OCI-LY7 (cell line): Measurements from ENCODE around the gene ADD2. TPM values are rescaled to one million over a fixed set of nuclear protein-coding genes. Genes with fewer than 3 reads are reported as not detected.

Source experiments
- BruUV-seq: library from RNA; stranded (reverse); fragments of 400-500 nt; replicated peaks from 2 replicates; lab custom pipeline; 2021; lab: Mats Ljungman, UMichigan
- CTCF ChIA-PET: fragments of 300-600 bp; sonication (Branson Sonifier 250); formaldehyde crosslinking; loops from one replicate; lab custom pipeline; 2022; ENCODE audit warnings: antibody characterized with exemption; ENCODE audit not compliant: unreplicated experiment; lab: Charles Lee
- POLR2A ChIA-PET: fragments of 300-600 bp; sonication (Branson Sonifier 250); formaldehyde crosslinking; loops from one replicate; lab custom pipeline; 2022; ENCODE audit warnings: antibody characterized with exemption; lab: Charles Lee
- DNase-seq: peaks from one replicate; pipeline ENCODE4 v3.0.0-alpha.2; 2015; ENCODE audit warnings: low spot score
- H2AFZ ChIP-seq: fragments of 200-600 bp; sonication (generic), shearing (Covaris generic); 2 replicates; pipeline ENCODE4 v1.6.1; 2014; ENCODE audit warnings: mild to moderate bottlenecking, antibody characterized with exemption, low read length, moderate library complexity
- H3K27ac ChIP-seq: fragments of 200-600 bp; sonication (generic); 2 replicates; pipeline ENCODE4 v1.5.1; 2014; ENCODE audit warnings: mixed run types, low read depth, mild to moderate bottlenecking, moderate library complexity, low read length, inconsistent platforms; ENCODE audit not compliant: poor library complexity, severe bottlenecking
- H3K36me3 ChIP-seq: fragments of 200-600 bp; sonication (generic); 2 replicates; pipeline ENCODE4 v1.6.1; 2014; ENCODE audit warnings: mild to moderate bottlenecking, antibody characterized with exemption, low read length, moderate library complexity, mixed read lengths; ENCODE audit not compliant: insufficient read depth
- H3K4me1 ChIP-seq: fragments of 200-600 bp; sonication (generic); 2 replicates; pipeline ENCODE4 v1.5.1; 2014; ENCODE audit warnings: mild to moderate bottlenecking, low read length; ENCODE audit not compliant: insufficient read depth, poor library complexity, severe bottlenecking
- H3K4me2 ChIP-seq: fragments of 200-600 bp; sonication (generic); 2 replicates; pipeline ENCODE4 v1.6.1; 2014; ENCODE audit warnings: mild to moderate bottlenecking, low read length
- H3K4me3 ChIP-seq: fragments of 200-600 bp; sonication (generic); 2 replicates; pipeline ENCODE4 v1.5.1; 2014; ENCODE audit warnings: mild to moderate bottlenecking, low read depth, low read length; ENCODE audit not compliant: poor library complexity, severe bottlenecking
- H3K79me2 ChIP-seq: fragments of 200-600 bp; sonication (generic); 2 replicates; pipeline ENCODE4 v1.6.1; 2016; ENCODE audit warnings: low read depth, mild to moderate bottlenecking, low read length, moderate library complexity, mixed read lengths; ENCODE audit not compliant: insufficient read depth
- H3K9me2 ChIP-seq: fragments of 200-600 bp; sonication (generic); 2 replicates; pipeline ENCODE4 v1.6.1; 2016; ENCODE audit warnings: mild to moderate bottlenecking, low read length, mixed read lengths; ENCODE audit not compliant: insufficient read depth
- H3K9me3 ChIP-seq: fragments of 200-600 bp; sonication (generic); 2 replicates; pipeline ENCODE4 v1.6.1; 2014; ENCODE audit warnings: mild to moderate bottlenecking, mixed run types, low read length, mixed read lengths
- H4K20me1 ChIP-seq: fragments of 200-600 bp; sonication (generic); 2 replicates; pipeline ENCODE4 v1.6.1; 2014; ENCODE audit warnings: mild to moderate bottlenecking, antibody characterized with exemption, low read length, moderate library complexity, mixed read lengths; ENCODE audit not compliant: insufficient read depth
- EZH2phosphoT487 ChIP-seq: fragments of 200-600 bp; sonication (generic); IDR thresholded peaks from 2 replicates; pipeline ENCODE4 v1.6.1; 2018; ENCODE audit warnings: low read depth, borderline replicate concordance, mild to moderate bottlenecking, mixed run types, antibody characterized with exemption, low read length, moderate library complexity, mixed read lengths
- intact Hi-C: fragments of 100-400 bp; cut with micrococcal nuclease; formaldehyde crosslinking; loops from one replicate; pipeline ENCODE4 v1.10.0; 2022; ENCODE audit not compliant: unreplicated experiment
- total RNA-seq, 2 experiments: library from RNA; depleted of rRNA in 1 of 2; stranded (reverse); fragments of >200 nt in 1 of 2; shearing (Covaris generic) in 1 of 2; gene quantifications; 2 replicates each; pipeline ENCODE4 v1.2.3, GENCODE V29; 2014 to 2022
- TF ChIP-seq, protein P1 (sequence below): fragments of 200-600 bp; sonication (generic); conservative IDR thresholded peaks from 2 replicates; pipeline ENCODE4 v1.5.1; 2014; ENCODE audit warnings: mild to moderate bottlenecking, antibody characterized with exemption, low read length, moderate library complexity, mixed read lengths

ADD2 gene
- total RNA-seq, 2 experiments from 2014 or later = not detected

- H3K4me1 ChIP-seq = no peaks in the 10 kb centered on the region
- H2AFZ ChIP-seq = no peak overlapping the region
- POLR2A ChIA-PET = no interaction called here
- H4K20me1 ChIP-seq = no peaks in the 10 kb centered on the region
- H3K9me2 ChIP-seq = no peaks in the 10 kb centered on the region
- intact Hi-C loops = no loop called here
- CTCF ChIA-PET = interaction anchor here (0.6 kb wide), 1 partner anchor 398 kb away, joined by 3 read pairs; no protein-coding TSS in a partner anchor
- H3K4me2 ChIP-seq = no peak overlapping the region
- no peaks in the 10 kb centered on the region for H3K9me3 ChIP-seq
- TF ChIP-seq, protein P1, sequence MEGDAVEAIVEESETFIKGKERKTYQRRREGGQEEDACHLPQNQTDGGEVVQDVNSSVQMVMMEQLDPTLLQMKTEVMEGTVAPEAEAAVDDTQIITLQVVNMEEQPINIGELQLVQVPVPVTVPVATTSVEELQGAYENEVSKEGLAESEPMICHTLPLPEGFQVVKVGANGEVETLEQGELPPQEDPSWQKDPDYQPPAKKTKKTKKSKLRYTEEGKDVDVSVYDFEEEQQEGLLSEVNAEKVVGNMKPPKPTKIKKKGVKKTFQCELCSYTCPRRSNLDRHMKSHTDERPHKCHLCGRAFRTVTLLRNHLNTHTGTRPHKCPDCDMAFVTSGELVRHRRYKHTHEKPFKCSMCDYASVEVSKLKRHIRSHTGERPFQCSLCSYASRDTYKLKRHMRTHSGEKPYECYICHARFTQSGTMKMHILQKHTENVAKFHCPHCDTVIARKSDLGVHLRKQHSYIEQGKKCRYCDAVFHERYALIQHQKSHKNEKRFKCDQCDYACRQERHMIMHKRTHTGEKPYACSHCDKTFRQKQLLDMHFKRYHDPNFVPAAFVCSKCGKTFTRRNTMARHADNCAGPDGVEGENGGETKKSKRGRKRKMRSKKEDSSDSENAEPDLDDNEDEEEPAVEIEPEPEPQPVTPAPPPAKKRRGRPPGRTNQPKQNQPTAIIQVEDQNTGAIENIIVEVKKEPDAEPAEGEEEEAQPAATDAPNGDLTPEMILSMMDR = no peak
- TF ChIP-seq EZH2phosphoT487 = no peak
- H3K27ac ChIP-seq = no peak overlapping the region
- H3K36me3 ChIP-seq = no peaks in the 10 kb centered on the region
- no TSS peak for BruUV-seq
- no peak overlapping the region for H3K4me3 ChIP-seq
- DNase-seq = no peak
- no peaks in the 10 kb centered on the region for H3K79me2 ChIP-seq
These were observed 61.8 kb downstream of the ADD2 start for GRCh38 chr2:70706026-70706795.

- DNase-seq = no peak
- POLR2A ChIA-PET = no interaction called here
- CTCF ChIA-PET = interaction anchor here (0.6 kb wide), 1 partner anchor 397 kb away, joined by 3 read pairs; no protein-coding TSS in a partner anchor
These were observed 62.7 kb downstream of the ADD2 start for GRCh38 chr2:70705160-70705850.

More at GRCh38 chr2:70705160-70705850, 62.7 kb downstream of the ADD2 start:
- no peaks in the 10 kb centered on the region for H3K9me3 ChIP-seq
- no peak for TF ChIP-seq EZH2phosphoT487
- TF ChIP-seq, protein P1 = no peak
- H3K4me3 ChIP-seq = no peak overlapping the region
- H3K36me3 ChIP-seq = no peaks in the 10 kb centered on the region
- H3K9me2 ChIP-seq = no peaks in the 10 kb centered on the region
- no peaks in the 10 kb centered on the region for H4K20me1 ChIP-seq
- no peaks in the 10 kb centered on the region for H3K79me2 ChIP-seq
- H3K27ac ChIP-seq = no peak overlapping the region
- H2AFZ ChIP-seq = no peak overlapping the region
- BruUV-seq = no TSS peak
- intact Hi-C loops = no loop called here
- H3K4me1 ChIP-seq = no peaks in the 10 kb centered on the region
- no peak overlapping the region for H3K4me2 ChIP-seq
